ENCODE results near the gene SSC5D.

- no peak for TF ChIP-seq CTCF (conservative IDR thresholded peaks at IDR 0.05; ENCODE audit: low read length)
- no peak for TF ChIP-seq EZH2phosphoT487 (IDR thresholded peaks at IDR 0.05; ENCODE audit: borderline replicate concordance)
Measured at GRCh38 chr19:55482967-55483705, 5.1 kb upstream of the SSC5D start.

Data from Loucy (cell line).